ENCODE results near the gene PPIG. TPM values are rescaled to one million over a fixed set of nuclear protein-coding genes. Genes with fewer than 3 reads are reported as not detected.
"Not testable (repeated sequence)": the region's sequence is repeated elsewhere in the genome, so short reads cannot be mapped to it uniquely, and the experiment has no call there.

PPIG gene
- total RNA-seq, 1 donor, result 35.8 TPM

GRCh38 chr2:169565686-169566085 lies 18.5 kb upstream of the PPIG start:
- DNase-seq (ENCODE audit: low read depth), result no peak
- H3K4me3 ChIP-seq (ENCODE audit: low read depth, low read length), result no peak overlapping the region
- no peak for TF ChIP-seq CTCF (IDR thresholded peaks at IDR 0.05; ENCODE audit: insufficient read depth, low read depth, low read length)

GRCh38 chr2:169569948-169570347 lies 14.2 kb upstream of the PPIG start:
- no peak overlapping the region for H3K4me3 ChIP-seq (ENCODE audit: low read depth, low read length)
- TF ChIP-seq CTCF (IDR thresholded peaks at IDR 0.05; ENCODE audit: insufficient read depth, low read depth, low read length), result no peak
- no peak for DNase-seq (ENCODE audit: low read depth)

GRCh38 chr2:169570752-169571151 lies 13.4 kb upstream of the PPIG start:
- not testable (repeated sequence) for H3K4me3 ChIP-seq (ENCODE audit: low read depth, low read length)

GRCh38 chr2:169571571-169571970 lies 12.6 kb upstream of the PPIG start:
- H3K4me3 ChIP-seq (ENCODE audit: low read depth, low read length), result no peak overlapping the region
- DNase-seq (ENCODE audit: low read depth), result no peak
- no peak for TF ChIP-seq CTCF (IDR thresholded peaks at IDR 0.05; ENCODE audit: insufficient read depth, low read depth, low read length)

More at GRCh38 chr2:169570752-169571151, 13.4 kb upstream of the PPIG start:
- not testable (repeated sequence) for DNase-seq (ENCODE audit: low read depth)

GRCh38 chr2:169572189-169572588 lies 12.0 kb upstream of the PPIG start:
- TF ChIP-seq CTCF (IDR thresholded peaks at IDR 0.05; ENCODE audit: insufficient read depth, low read depth, low read length), result no peak
- DNase-seq (ENCODE audit: low read depth), result no peak
- no peak overlapping the region for H3K4me3 ChIP-seq (ENCODE audit: low read depth, low read length)

GRCh38 chr2:169572821-169573159 lies 11.4 kb upstream of the PPIG start:
- DNase-seq (ENCODE audit: low read depth), result no peak
- TF ChIP-seq CTCF (IDR thresholded peaks at IDR 0.05; ENCODE audit: insufficient read depth, low read depth, low read length), result no peak
- H3K4me3 ChIP-seq (ENCODE audit: low read depth, low read length), result peak overlapping the region; percentile 77

- no peak for TF ChIP-seq CTCF (IDR thresholded peaks at IDR 0.05; ENCODE audit: insufficient read depth, low read depth, low read length)
- DNase-seq (ENCODE audit: low read depth), result peak; percentile 90
- H3K4me3 ChIP-seq (ENCODE audit: low read depth, low read length), result peak within 1 kb of the TSS; percentile 77
Observed at GRCh38 chr2:169573160-169573973, 10.8 kb upstream of the PPIG start, which contains the start of gene FASTKD1. Gene FASTKD1 (minus strand): TSS chr2:169573865. CDS start chr2:169572029, 1,836 bp downstream.

Measured in fibroblast of villous mesenchyme (primary cell).